Activated CD4-positive, alpha-beta T cell treated with anti-CD3 and anti-CD28 coated beads, Interleukin-2, Interleukin-6, amounts not matched to agents 100 ng/mL and 50 ng/mL, durations not matched to agents 16 hours and 8 hours (primary cell): Measurements from ENCODE around the gene ADAMTS2.

Source experiments
- DNase-seq: peaks from one replicate; pipeline ENCODE4 v3.0.0-alpha.2; 2020

ADAMTS2 gene

GRCh38 chr5:179134511-179134910 lies 210.8 kb downstream of the ADAMTS2 start:
- DNase-seq, result no peak

- no peak for DNase-seq
Observed at GRCh38 chr5:179132586-179133355, 212.5 kb downstream of the ADAMTS2 start.

GRCh38 chr5:179131886-179132585 lies 213.2 kb downstream of the ADAMTS2 start:
- no peak for DNase-seq

- DNase-seq, result no peak
Observed at GRCh38 chr5:179131321-179131835, 213.9 kb downstream of the ADAMTS2 start.

- no peak for DNase-seq
Observed at GRCh38 chr5:179130101-179130681, 215.1 kb downstream of the ADAMTS2 start.

- no peak for DNase-seq
Observed at GRCh38 chr5:179129607-179130071, 215.6 kb downstream of the ADAMTS2 start.

GRCh38 chr5:179128976-179129375 lies 216.3 kb downstream of the ADAMTS2 start:
- DNase-seq, result no peak

- no peak for DNase-seq
Observed at GRCh38 chr5:179128041-179128365, 217.3 kb downstream of the ADAMTS2 start.

GRCh38 chr5:179127136-179128040 lies 217.9 kb downstream of the ADAMTS2 start:
- DNase-seq, result no peak

GRCh38 chr5:179126506-179126991 lies 218.7 kb downstream of the ADAMTS2 start:
- no peak for DNase-seq

- DNase-seq, result no peak
Observed at GRCh38 chr5:179125789-179126505, 219.3 kb downstream of the ADAMTS2 start.

- no peak for DNase-seq
Observed at GRCh38 chr5:179124853-179125788, 220.1 kb downstream of the ADAMTS2 start.

GRCh38 chr5:179124273-179124852 lies 220.9 kb downstream of the ADAMTS2 start:
- DNase-seq, result no peak

GRCh38 chr5:179123491-179124272 lies 221.6 kb downstream of the ADAMTS2 start:
- DNase-seq, result no peak

GRCh38 chr5:179123109-179123426 lies 222.2 kb downstream of the ADAMTS2 start:
- no peak for DNase-seq

GRCh38 chr5:179122411-179123108 lies 222.7 kb downstream of the ADAMTS2 start:
- DNase-seq, result no peak

- no peak for DNase-seq
Observed at GRCh38 chr5:179121667-179122111, 223.6 kb downstream of the ADAMTS2 start.

GRCh38 chr5:179120951-179121666 lies 224.2 kb downstream of the ADAMTS2 start:
- DNase-seq, result no peak
